ENCODE results near the gene TOM1. TPM values are rescaled to one million over a fixed set of nuclear protein-coding genes. Genes with fewer than 3 reads are reported as not detected.

Gene TOM1
- total RNA-seq, 1 donor from 2014 or later: 29.6 TPM

DNA sequence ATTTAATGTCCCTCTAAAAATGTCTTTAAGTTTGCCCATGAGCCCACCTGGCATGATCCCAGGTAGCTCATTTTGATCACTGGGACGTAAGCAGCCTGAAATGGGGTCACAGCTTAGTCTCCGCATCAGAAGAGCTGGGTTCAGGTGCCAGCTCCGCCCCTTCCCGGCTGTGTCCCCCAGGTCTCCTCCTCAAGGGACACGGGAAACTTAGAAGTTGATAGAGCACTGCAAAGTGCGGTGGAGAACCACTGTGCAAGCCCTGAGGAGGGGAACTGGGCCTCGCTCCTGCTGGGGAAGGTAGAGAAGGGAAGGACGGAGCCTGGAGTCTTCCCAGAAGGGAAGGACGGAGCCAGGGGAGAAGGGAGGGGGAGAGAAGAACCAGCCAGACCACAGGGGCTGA, 7.7 kb downstream of the TOM1 start:
- no peaks in the 10 kb centered on the region for H3K27me3 Mint-ChIP-seq (ENCODE audit: low read depth, unreplicated experiment)
- no peak for DNase-seq (ENCODE audit: low read depth)
- Histone ChIP-seq H3K27ac (ENCODE audit: low read depth, low read length) (no peak overlapping the region), H4K20me1 (ENCODE audit: insufficient read depth, low read length) (peaks cover 31% of the 10 kb centered on the region), H3K4me3 (ENCODE audit: insufficient read depth, low read depth, low read length) (no peak overlapping the region), H3K9ac (ENCODE audit: low read length) (no peak overlapping the region), H3K9me3 (ENCODE audit: insufficient read depth, low read depth, low read length) (no peaks in the 10 kb centered on the region), H2AFZ (ENCODE audit: low read depth, low read length) (no peak overlapping the region), H3K4me1 (ENCODE audit: insufficient read depth, low read length) (peaks cover 31% of the 10 kb centered on the region), H3K79me2 (ENCODE audit: insufficient read depth, low read length) (peaks cover 47% of the 10 kb centered on the region), H3K36me3 (ENCODE audit: insufficient read depth, low read length) (no peaks in the 10 kb centered on the region), H3K27me3 (ENCODE audit: insufficient read depth, low read length) (no peaks in the 10 kb centered on the region), H3K4me2 (ENCODE audit: low read length) (no peak overlapping the region)
- peaks cover 14% of the 10 kb centered on the region for H3K36me3 Mint-ChIP-seq (ENCODE audit: low read depth, unreplicated experiment)
- H3K4me1 Mint-ChIP-seq (ENCODE audit: low read depth, unreplicated experiment): peaks cover 36% of the 10 kb centered on the region
- no peak for FAIRE-seq
- H3K9me3 Mint-ChIP-seq (ENCODE audit: unreplicated experiment): peaks cover 1% of the 10 kb centered on the region
- TF ChIP-seq EZH2 (IDR thresholded peaks at IDR 0.05; ENCODE audit: insufficient read depth, low read length): no peak
- TF ChIP-seq, protein P1, sequence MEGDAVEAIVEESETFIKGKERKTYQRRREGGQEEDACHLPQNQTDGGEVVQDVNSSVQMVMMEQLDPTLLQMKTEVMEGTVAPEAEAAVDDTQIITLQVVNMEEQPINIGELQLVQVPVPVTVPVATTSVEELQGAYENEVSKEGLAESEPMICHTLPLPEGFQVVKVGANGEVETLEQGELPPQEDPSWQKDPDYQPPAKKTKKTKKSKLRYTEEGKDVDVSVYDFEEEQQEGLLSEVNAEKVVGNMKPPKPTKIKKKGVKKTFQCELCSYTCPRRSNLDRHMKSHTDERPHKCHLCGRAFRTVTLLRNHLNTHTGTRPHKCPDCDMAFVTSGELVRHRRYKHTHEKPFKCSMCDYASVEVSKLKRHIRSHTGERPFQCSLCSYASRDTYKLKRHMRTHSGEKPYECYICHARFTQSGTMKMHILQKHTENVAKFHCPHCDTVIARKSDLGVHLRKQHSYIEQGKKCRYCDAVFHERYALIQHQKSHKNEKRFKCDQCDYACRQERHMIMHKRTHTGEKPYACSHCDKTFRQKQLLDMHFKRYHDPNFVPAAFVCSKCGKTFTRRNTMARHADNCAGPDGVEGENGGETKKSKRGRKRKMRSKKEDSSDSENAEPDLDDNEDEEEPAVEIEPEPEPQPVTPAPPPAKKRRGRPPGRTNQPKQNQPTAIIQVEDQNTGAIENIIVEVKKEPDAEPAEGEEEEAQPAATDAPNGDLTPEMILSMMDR (IDR thresholded peaks at IDR 0.05; ENCODE audit: insufficient read depth, low read depth, low read length): no peak
- no peak overlapping the region for H3K27ac Mint-ChIP-seq (ENCODE audit: unreplicated experiment)
- no peak overlapping the region for H3K4me3 Mint-ChIP-seq (ENCODE audit: unreplicated experiment)

DNA sequence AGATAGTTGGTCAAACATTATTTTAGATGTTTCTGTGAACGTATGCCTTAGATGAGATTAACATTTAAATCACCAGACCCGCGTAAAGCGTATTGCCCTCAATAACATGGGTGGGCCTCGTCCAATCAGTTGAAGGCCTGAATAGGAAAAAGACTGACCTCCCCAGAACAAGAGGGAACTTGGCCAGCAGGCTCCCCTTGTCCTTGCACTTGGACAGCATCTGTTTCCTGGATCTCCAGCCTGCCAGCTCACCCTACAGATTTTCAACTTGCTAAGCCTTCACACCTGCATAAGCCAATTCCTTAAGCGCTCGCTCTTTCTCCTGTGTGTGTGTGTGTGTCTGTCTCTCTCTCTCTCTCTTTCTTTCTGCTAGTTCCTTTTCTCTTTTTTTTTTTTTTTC, 8.2 kb downstream of the TOM1 start:
- Histone ChIP-seq H3K9me3 (ENCODE audit: insufficient read depth, low read depth, low read length) (no peaks in the 10 kb centered on the region), H3K4me1 (ENCODE audit: insufficient read depth, low read length) (peaks cover 33% of the 10 kb centered on the region), H4K20me1 (ENCODE audit: insufficient read depth, low read length) (peaks cover 36% of the 10 kb centered on the region), H3K4me2 (ENCODE audit: low read length) (no peak overlapping the region), H3K27me3 (ENCODE audit: insufficient read depth, low read length) (no peaks in the 10 kb centered on the region), H3K79me2 (ENCODE audit: insufficient read depth, low read length) (peaks cover 42% of the 10 kb centered on the region), H3K9ac (ENCODE audit: low read length) (no peak overlapping the region), H2AFZ (ENCODE audit: low read depth, low read length) (no peak overlapping the region), H3K4me3 (ENCODE audit: insufficient read depth, low read depth, low read length) (no peak overlapping the region), H3K36me3 (ENCODE audit: insufficient read depth, low read length) (no peaks in the 10 kb centered on the region), H3K27ac (ENCODE audit: low read depth, low read length) (no peak overlapping the region)
- Mint-ChIP-seq H3K4me3 (ENCODE audit: unreplicated experiment) (no peak overlapping the region), H3K9me3 (ENCODE audit: unreplicated experiment) (peaks cover 4% of the 10 kb centered on the region), H3K36me3 (ENCODE audit: low read depth, unreplicated experiment) (peaks cover 14% of the 10 kb centered on the region), H3K27me3 (ENCODE audit: low read depth, unreplicated experiment) (no peaks in the 10 kb centered on the region), H3K27ac (ENCODE audit: unreplicated experiment) (no peak overlapping the region), H3K4me1 (ENCODE audit: low read depth, unreplicated experiment) (peaks cover 37% of the 10 kb centered on the region)
- TF ChIP-seq, protein P1 (IDR thresholded peaks at IDR 0.05; ENCODE audit: insufficient read depth, low read depth, low read length): no peak
- no peak for TF ChIP-seq EZH2 (IDR thresholded peaks at IDR 0.05; ENCODE audit: insufficient read depth, low read length)
- FAIRE-seq (no peak), DNase-seq (ENCODE audit: low read depth) (no peak)

DNA sequence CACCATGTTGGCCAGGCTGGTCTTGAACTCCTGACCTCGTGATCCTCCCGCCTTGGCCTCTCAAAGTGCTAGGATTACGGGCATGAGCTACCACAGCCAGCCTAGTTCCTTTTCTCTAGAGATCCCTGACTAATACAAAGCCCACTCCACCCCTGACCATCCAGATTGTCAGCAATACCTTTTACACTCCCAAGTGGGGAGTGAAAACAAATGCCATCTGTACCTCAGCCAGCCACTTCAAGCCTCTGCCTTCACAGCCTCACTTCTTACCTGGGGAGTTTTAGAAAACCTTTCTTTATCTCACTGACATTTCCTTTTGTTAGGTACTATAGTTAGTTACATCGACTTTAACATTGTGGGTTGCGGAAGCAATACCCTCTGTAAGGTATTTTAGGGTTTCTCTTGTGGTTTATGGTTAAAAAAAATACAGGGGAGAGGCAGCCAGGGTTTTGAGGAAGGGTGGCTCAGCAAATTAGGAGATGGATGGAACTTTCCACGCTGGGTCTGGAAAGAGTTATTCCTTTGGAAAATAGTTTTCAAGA, 8.9 kb downstream of the TOM1 start:
- Mint-ChIP-seq H3K27ac (ENCODE audit: unreplicated experiment) (no peak overlapping the region), H3K9me3 (ENCODE audit: unreplicated experiment) (peaks cover 4% of the 10 kb centered on the region), H3K27me3 (ENCODE audit: low read depth, unreplicated experiment) (no peaks in the 10 kb centered on the region), H3K4me3 (ENCODE audit: unreplicated experiment) (no peak overlapping the region), H3K36me3 (ENCODE audit: low read depth, unreplicated experiment) (peaks cover 10% of the 10 kb centered on the region), H3K4me1 (ENCODE audit: low read depth, unreplicated experiment) (peaks cover 38% of the 10 kb centered on the region)
- H3K4me3 ChIP-seq (ENCODE audit: insufficient read depth, low read depth, low read length): no peak overlapping the region
- peaks cover 36% of the 10 kb centered on the region for H3K4me1 ChIP-seq (ENCODE audit: insufficient read depth, low read length)
- H3K9ac ChIP-seq (ENCODE audit: low read length): no peak overlapping the region
- DNase-seq (ENCODE audit: low read depth) (no peak), FAIRE-seq (no peak)
- no peaks in the 10 kb centered on the region for H3K27me3 ChIP-seq (ENCODE audit: insufficient read depth, low read length)
- no peaks in the 10 kb centered on the region for H3K36me3 ChIP-seq (ENCODE audit: insufficient read depth, low read length)
- peaks cover 39% of the 10 kb centered on the region for H4K20me1 ChIP-seq (ENCODE audit: insufficient read depth, low read length)
- no peaks in the 10 kb centered on the region for H3K9me3 ChIP-seq (ENCODE audit: insufficient read depth, low read depth, low read length)
- no peak overlapping the region for H3K4me2 ChIP-seq (ENCODE audit: low read length)
- TF ChIP-seq EZH2 (IDR thresholded peaks at IDR 0.05; ENCODE audit: insufficient read depth, low read length): no peak
- TF ChIP-seq, protein P1 (IDR thresholded peaks at IDR 0.05; ENCODE audit: insufficient read depth, low read depth, low read length): no peak
- H3K27ac ChIP-seq (ENCODE audit: low read depth, low read length): no peak overlapping the region
- no peak overlapping the region for H2AFZ ChIP-seq (ENCODE audit: low read depth, low read length)
- peaks cover 37% of the 10 kb centered on the region for H3K79me2 ChIP-seq (ENCODE audit: insufficient read depth, low read length)
